HG02798 (cell line): ENCODE measurements around the gene CEPT1.
A peak's percentile ranks its signal among the peaks of the same experiment; 100 is the strongest.

Experiments used
- ATAC-seq: cut with Tn5 transposase; IDR thresholded peaks from one replicate; pipeline ENCODE4 v1.9.1; 2021; ENCODE audit warnings: mild to moderate bottlenecking; ENCODE audit not compliant: unreplicated experiment, poor library complexity

Gene CEPT1

DNA sequence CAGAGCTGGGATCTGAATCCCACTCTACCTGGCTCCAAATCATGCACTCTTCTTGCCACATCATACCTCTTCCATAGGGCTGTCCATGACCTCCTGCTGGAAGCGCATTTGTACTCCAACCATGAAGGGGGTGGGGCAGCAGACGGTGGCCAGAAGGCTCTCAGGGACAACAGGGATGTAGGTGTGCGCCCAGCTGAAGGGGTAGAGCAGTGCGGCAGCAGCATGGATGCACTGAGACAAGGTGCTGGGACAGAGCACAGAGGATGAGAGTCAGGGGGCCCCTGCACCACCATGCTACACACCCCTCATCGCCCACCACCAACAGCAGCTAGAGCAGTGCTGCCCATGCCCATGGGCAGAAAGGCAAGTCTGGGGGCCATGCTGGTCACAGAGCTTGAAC, 52.1 kb downstream of the CEPT1 start:
- no peak for ATAC-seq

- ATAC-seq: no peak
These were observed 52.9 kb downstream of the CEPT1 start for GRCh38 chr1:111192658-111193519.

DNA sequence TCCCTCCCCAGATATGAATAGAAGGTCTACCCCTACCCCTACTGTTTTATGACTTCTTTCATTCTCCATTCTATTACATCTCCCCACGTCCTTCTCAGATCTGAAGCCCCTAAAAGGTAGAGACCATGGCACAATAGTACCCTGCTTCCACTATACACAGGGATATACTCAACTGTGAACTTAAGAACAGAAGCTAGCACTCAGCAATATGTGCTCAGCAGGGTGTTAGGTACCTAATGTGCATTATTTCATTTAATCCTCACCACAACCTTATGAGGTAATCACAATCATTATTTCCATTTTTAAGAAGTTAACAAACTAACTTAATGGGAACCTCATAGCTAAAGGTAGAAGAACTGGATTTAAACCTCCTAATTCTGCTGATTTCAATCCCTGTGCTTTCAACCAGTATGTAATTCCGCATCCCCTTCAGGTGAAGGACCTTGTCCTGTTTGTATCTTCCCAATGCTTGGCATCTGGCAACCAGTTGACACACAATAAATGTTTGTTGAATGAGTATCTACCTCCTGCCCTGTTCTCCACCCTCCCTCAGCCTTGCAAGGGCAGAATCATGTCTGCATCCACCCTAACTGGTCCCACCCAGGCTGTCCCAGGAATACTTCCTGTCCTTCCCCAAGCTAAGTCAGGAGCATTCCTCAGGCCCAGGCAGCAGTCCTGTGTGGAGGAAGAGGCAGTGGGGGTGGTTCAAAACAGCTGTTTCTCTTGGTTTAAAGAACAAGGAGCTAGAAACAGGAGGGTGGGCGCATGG, 53.9 kb downstream of the CEPT1 start:
- ATAC-seq: no peak

GRCh38 chr1:111195002-111195684, 55.1 kb downstream of the CEPT1 start:
- no peak for ATAC-seq

GRCh38 chr1:111196213-111196612, 56.2 kb downstream of the CEPT1 start:
- no peak for ATAC-seq

- no peak for ATAC-seq
These were observed 57.7 kb downstream of the CEPT1 start for GRCh38 chr1:111197598-111198284.

- no peak for ATAC-seq
These were observed 58.8 kb downstream of the CEPT1 start for GRCh38 chr1:111198836-111199235.

DNA sequence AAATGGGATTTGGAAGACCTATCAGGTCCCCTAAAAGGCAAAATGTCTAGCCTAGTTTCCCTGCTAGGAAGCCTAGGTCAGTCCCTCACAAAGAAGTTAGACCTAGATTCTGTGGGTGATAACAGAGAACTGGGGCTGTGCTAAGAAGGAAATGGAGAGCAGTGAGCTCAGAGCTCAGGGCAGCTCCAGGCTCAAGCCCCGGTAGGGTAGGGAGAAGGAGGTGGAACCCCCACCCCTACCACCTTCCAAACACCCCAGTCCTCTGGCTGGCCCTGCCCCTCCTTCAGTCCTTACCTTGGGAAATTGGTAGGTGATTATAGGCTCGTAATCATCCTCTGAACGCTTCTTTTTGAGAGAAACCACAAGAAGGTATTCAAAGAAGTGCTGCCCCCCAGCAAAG, 59.3 kb downstream of the CEPT1 start:
- ATAC-seq: no peak

GRCh38 chr1:111199881-111200801, 60.1 kb downstream of the CEPT1 start, which contains the start of gene DENND2D:
Gene DENND2D, minus strand, starts transcription at chr1:111200646. Its CDS starts 187 bp downstream, at chr1:111200459.
- ATAC-seq: no peak

- ATAC-seq: no peak
These were observed 60.8 kb downstream of the CEPT1 start for GRCh38 chr1:111200802-111201161.

GRCh38 chr1:111201275-111202090, 61.5 kb downstream of the CEPT1 start:
- no peak for ATAC-seq

DNA sequence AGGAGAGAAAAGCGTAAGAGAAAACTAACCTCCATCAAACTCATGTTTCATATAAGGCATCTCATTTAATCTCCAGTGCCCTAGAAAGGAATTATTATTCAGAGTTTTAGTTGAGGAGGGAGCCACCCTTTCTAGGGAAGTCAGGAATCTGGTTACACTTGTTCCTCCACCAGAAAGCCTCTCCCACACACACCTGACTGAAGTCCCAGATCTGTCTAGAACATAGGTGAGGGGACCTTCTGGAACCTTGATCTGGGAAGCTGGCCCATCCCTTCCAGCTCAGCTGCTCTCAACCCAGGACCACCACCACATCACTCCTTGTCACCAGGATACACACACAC, 62.3 kb downstream of the CEPT1 start:
- ATAC-seq: no peak

DNA sequence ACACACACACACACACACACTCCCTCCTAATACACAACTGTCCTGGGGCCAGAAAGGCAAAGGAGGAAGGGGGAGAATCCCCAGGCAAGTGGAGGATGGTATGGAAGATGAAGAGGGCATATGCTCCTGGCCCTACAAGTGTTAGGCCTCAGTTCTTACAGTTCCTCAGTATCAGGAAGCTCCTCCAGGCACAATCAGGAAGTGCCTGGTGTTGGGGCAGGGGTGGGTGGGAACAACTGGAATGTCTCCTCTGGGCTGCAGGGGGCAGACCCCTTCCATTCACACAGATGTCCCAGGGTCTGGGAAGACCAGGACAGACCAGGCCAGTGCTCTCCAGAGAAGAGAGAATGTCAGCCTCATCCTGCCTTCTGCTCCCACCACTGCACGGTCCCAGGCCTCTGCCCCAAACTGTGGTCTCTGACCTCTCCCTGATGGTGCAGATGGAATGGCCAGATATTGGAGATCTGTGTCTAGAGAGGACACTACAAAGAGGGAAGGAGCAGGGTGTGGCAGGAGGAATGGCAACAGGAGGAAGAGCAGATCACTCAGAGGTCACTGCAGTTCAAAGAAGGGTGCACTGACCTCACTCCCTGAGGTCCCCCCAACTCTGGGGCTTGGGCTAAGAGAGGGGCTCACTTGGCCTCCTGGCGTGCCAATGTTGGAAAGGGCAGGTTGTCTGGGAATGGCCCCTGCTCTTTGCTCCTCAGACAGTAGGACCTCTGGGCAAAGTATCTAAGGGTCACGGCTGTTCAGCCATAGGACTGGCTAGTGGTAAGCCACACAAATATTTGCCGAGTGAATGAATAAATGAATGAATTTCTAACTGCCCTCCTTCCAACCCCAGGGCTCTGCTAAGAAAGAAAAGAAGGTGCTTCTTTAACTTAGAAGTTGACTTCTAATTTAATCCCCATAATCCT, 62.9 kb downstream of the CEPT1 start:
- ATAC-seq: no peak

DNA sequence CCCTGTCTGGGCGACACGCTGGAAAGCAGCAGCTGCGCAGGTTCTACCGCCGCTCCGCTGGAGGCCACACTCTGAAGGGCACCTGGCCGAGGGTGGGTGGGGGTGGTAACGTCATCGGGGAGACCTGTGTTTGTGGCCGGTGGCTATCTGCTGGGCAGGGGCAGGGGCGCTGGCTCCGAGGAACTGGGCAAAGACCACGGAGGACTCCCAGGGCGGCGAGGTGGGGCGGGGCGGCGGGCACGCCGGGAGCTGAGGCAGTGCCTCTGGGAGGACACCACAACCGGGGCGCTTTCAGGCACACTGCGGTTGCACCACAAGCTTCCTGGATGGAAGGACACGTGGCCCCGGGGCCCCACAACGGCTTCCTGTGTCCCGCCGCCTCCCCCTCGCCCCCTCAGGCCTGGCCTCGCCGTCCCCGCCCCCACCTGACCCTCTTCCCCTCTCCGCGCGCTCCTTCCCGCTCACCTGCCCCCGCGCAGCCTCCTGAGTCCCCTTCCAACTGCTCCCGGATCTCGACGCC, 63.7 kb downstream of the CEPT1 start:
- peak; percentile 66 for ATAC-seq

DNA sequence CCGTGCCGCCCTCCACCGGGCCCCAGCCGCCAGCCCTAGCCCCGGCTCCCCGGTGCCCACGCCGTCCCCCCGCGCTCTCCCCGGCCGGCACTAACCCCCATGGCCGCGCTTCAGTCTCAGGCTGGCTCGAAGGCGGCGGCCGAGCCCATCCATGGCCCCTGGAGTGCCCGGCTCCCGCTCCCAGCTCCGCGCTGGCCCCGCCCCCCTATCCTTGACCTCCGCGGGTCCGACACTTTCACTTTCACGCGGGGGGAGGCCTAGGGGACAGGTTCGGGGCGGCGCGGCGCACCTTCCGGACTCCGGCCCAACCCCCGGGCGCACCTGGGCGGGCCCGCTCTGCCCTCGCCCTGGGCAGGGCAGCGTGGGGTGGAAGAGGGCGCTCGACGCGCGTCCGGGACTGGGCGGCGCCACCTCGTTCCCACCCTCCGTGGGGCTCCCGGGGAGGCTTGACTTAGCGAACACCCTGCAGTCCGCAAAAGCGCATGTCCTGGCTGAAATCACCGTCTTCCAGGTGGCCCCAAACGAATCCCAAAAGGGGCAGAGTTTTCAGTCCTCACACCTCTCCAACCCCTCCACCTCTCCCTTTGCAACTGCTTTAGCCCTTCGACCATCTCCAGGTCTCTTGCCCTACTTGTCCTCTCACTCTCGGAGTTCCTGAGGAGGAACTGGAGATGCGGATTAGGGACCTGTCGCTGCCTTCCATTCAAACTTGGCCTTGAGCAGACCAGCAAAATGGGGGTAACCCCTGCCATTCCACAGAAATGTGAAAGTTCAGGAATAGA, 64.4 kb downstream of the CEPT1 start:
- ATAC-seq: peak; percentile 80

DNA sequence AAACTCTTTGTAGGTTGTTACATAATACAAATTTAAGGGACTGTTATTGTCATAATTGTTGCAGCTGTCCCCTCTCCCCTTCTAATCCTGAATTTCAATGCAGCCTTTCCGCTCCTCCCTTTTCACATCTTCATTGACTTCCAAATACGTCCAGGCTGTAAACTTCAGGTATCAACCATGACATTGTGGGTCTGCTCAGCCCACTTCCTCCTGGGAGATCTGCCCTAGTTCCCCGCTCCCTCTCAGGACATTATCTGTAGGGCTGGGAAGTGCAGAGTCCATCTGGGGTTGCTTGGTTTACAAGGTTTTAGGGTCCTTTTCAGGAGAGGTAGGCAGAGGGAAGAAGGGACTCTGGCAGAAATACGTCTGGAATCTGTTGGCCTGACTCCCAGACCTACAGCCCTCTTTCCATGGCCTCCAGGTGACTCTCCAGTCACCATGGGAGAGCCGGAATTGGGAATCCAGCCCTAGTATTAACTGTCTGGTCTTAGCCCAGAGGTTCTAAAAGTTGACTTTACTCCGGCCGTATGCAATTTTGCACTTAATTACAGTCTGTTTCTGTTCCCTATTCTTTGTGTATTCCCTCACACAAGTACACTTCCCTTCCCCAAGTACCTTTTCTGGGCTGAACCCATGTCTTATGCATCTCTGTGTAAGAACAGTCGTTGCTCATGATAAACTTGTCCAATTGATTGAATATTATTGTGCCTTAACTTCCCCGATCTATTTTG, 65.1 kb downstream of the CEPT1 start:
- no peak for ATAC-seq
